Ovary (tissue), 3 donors: ENCODE results near the gene SOX6.

Experiments used
- CTCF ChIP-seq, 3 donors: fragments of 450-650 bp in 2 of 3; fragments of 200-600 bp in 1 of 3; IDR thresholded peaks; one replicate each; pipeline versions ENCODE4 v1.5.1 to v1.8.0; 2016 to 2022; ENCODE audit warnings: antibody characterized with exemption in 3 of 3, mild to moderate bottlenecking in 1 of 3
- POLR2A ChIP-seq: fragments of 450-650 bp; IDR thresholded peaks from one replicate; pipeline ENCODE4 v1.6.1; 2017; ENCODE audit warnings: antibody characterized with exemption, mild to moderate bottlenecking, moderate library complexity
- donor health status: DM: no; HTN: no; CAD: no.

DNA sequence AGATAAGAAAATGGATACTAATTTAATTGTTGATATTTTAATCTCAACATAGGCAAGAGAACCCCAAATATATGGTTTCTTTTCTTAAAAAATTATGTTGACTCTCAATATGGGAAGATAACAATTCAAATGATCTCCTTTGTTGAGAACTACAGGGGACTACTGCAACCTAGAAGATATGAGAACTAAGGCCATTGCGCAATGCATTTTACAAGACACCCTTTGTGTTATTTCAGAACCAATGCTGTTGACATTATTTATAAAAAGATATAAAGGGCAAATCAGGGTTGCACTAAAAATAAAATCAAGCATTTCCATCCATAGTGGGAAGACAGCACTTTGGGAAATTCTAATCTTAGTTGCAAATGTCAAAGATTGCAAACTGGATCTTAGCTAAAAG is 322.3 kb downstream of the SOX6 start:
- no peak for TF ChIP-seq CTCF (IDR thresholded peaks at IDR 0.05)
- TF ChIP-seq POLR2A, result no peak
